HG03045 (cell line): ENCODE data around the gene ACTG1.

Source experiments
- ATAC-seq: cut with Tn5 transposase; IDR thresholded peaks from one replicate; pipeline ENCODE4 v1.9.1; 2021; ENCODE audit warnings: mild to moderate bottlenecking, moderate library complexity; ENCODE audit not compliant: unreplicated experiment

The ACTG1 gene

DNA sequence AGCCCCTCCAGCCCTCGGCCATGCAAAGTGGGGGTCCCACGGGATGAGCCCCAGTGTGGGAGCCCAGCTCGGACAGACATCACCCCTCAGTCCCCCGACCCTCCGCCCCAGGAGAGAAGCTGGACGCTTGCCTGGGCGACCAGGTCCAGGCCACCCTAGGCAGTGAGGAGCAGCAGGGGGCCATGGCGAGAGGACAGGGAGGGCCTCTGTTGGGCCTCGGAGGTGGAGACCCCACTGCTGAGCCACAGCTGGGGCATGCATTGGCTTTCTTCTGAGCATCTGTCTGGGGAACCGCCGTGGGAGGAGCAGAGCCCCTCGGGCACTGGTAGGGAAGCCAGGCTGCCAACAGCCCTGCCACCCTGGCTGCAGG lies 13.0 kb downstream of the ACTG1 start:
- ATAC-seq, result no peak

DNA sequence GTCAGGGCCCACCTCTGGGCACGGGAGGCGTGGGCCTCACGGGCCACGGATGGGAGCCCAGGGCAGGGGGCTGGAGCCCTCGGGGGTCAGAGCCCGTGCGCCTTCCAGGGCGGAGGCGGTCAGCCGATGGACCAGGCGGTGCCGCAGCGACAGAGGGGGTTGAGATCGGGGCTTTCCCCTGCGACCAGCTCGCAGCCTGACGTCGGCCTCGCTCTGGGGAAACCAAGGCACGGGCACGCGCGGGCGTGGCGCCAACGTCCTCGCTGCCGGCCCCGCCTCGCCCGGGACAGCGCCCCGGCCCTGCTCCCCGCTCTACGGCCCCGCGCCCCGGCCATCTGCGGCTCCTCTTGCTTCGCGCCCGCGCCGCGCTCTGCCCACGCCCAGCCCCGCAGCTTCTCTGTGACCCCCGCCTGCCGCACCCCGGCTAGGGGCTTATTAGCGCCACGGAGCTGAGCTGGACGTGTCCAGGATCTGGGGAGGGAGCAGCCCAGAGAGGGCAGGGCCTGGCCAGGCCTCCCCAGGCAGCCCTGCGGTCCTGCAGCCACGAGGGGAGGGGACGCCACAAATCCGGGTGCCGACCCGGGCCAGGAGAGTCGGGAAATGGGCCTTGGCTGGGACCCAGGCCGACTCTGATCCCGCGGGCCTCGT lies 13.5 kb downstream of the ACTG1 start:
- ATAC-seq, result no peak

DNA sequence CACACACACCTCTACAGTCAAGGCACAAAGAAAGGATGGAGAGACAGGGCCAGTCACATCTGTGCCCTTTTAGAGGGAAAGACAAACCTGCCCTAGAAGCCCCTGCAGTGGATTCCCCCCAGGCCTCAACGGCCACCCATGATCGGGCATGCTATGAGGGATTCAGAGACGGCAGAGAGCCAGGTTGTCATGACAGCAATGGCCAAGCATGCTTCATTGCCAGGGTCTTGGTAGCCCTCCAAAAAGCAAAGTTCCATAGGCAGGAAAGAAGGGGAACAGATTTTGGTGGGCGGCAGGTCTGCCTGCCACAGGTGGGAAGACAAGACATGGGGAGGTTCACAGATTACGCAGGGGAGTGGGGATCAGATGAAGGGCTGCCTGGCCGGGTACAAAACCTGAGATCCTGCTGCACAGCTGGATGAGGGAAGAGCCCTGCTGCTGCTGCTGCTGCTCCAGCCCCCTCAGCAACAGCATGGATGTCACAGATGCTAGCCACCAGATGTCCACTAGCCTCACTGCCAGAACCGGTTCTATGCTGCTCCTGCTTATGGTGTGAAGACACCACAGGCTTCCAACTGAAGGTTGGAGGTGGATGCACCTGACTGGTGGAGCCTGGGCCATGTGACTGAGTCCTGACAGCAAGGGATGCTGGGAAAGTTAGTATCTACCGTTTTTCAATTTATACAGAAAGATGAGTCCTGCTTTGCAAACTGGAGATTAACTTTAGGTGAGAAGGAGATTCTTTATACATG lies 17.8 kb downstream of the ACTG1 start:
- ATAC-seq, result no peak

DNA sequence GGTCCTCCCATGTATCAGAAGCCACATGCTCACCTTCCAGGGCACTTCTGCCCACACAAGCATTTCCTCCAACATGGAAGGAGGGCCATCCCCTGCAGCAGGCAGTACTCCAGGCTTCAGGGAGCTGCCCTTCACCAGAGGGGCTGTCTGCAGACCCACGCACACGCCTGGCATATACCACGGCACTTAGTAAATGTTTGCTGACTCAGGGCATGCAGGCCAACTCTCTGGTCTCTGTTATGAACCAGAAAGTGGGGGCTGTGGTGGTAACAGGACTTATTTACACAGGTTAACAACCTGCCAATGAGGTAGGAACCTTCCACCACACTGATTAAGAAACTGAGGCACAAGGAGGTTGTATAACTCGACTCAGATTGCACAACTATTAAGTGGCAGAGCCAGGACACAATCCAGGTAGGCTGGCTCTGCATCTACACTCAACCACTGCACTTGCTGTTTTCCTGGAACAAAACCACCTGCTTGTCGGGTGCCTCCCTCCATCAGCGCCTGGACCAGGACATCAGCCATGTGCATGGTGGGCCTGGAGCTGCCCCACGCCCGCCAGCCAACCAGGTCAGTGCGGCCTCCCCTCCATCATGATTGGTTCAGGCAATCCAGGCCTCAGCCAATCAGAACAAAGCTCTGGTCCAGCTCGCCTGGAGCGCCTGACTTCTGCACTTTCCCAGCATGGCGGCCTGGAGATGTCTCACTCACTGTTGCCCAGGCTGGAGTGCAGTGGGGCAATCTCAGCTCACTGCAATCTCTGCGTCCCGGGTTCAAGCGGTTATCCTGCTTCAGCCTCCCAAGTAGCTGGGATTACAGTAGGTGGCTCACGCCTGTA lies 19.2 kb downstream of the ACTG1 start:
- ATAC-seq, result no peak

DNA sequence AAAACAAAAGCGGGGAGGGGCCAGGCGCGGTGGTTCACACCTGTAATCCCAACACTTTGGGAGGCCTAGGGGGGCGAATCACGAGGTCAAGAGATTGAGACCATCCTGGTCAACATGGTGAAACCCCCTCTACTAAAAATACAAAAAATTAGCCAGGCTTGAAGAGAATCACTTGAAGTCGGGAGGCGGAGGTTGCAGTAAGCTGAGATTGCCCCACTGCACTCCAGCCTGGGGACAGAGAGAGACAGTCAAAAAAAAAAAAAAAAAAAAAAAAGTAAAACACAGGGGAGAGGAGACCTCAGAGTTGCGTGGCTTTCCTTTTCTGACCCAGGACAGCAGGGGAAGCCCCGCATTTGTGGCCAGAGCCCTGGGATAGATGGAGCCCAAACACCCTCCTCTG lies 19.9 kb downstream of the ACTG1 start:
- ATAC-seq, result no peak

DNA sequence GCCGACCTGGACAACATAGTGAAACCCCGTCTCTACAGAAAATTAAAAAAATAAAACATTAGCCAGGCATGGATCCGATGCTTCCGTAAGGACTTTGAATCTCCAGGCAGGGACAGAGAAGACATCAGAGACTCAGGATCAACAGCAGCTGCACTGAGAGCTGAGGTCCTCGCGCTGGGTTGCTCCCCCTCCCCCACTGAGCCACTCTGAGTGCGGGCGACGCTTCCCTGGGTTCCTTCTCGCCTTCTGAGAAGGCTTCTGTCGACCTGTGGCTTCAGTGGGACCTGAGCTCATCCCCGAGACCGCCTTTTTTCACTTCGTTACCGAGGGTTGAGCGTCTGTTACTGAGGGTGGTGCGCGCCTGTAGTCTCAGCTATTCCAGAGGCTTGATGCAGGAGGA lies 20.4 kb downstream of the ACTG1 start:
- no peak for ATAC-seq

DNA sequence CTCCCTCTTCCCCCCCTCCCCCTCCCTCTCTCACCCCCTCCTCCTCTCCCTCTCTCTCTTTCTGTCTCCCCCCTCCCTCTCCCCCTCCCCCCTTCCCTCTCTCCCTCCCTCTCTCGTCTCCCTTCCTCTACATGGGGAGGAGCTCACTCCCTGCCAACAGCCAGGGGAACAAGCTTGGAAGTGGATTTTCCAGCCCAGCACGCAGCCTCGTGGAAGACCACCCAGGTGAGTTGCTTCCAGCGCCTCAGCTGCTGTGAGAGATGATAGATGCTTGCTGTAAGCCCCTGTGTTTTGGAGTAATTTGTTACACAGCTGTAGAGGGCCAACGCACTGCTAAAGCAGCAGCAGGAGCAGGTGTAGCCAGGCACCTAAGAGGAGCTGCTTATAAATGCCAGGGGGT lies 20.8 kb downstream of the ACTG1 start:
- no peak for ATAC-seq

DNA sequence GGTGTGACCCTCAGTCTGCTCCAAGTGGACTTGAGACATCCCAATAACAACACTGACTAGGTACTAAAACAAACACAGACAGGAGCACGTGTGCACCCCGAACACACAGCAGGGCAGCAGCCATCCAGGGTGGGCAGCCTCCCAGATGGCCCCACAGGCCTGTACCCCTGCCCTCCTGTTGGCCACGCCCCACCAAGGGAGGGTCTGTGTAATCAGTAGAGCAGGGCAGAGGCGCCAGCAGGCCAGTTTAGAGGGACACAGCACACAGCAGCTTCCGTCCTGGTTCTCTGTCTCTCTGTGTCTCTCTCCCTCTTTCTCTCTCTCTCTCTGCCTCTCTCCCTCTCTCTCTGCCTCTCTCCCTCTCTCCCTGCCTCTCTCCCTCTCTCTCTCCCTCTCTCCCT lies 21.4 kb downstream of the ACTG1 start:
- no peak for ATAC-seq

DNA sequence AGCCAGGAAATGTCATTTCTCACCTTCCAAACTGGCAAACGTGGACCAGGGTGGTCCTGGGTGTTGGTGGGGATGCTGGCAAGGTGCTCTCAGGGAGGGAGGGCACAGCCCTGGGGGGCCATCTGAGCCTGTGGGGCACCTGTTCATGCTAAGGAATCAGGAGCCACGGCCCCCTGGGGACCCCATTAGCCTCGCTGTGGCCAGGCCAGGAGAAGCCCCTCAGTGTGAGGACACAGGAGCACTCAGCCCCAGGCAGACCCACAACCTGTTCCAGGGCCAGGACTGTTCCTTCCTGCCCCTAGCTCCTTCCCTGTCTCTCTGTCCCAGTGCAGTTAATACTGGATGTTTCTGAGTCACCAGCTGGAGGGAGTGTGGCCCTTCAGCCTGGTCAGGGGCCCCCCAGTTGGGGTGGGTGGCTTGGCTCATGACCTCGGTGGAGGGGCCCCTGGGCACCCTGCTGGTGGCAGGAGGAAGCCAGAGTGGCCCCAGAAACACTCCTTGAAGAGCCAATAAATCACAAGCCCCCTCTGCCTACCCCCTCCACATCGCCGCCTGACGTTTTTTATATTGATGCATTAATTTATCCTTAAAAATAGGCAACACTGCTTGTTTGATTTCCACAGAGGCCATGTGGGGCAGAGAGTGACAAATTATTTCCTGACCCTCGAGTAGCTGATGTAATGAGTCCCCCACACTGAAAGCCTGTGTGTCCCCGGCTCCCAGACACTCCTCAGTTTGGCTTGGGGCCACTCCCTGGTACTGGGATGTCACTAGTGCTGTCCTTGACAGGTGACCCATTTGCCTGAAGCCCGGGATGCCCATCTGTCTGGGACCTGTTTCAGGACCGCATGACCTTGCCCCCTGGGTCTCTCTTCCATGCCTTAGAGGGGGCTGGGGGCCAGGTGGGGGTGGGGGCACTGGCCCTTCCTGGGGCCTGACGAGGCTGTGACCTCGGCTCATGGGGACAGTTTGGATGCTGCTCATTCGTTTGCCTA lies 22.3 kb downstream of the ACTG1 start:
- ATAC-seq, result no peak

DNA sequence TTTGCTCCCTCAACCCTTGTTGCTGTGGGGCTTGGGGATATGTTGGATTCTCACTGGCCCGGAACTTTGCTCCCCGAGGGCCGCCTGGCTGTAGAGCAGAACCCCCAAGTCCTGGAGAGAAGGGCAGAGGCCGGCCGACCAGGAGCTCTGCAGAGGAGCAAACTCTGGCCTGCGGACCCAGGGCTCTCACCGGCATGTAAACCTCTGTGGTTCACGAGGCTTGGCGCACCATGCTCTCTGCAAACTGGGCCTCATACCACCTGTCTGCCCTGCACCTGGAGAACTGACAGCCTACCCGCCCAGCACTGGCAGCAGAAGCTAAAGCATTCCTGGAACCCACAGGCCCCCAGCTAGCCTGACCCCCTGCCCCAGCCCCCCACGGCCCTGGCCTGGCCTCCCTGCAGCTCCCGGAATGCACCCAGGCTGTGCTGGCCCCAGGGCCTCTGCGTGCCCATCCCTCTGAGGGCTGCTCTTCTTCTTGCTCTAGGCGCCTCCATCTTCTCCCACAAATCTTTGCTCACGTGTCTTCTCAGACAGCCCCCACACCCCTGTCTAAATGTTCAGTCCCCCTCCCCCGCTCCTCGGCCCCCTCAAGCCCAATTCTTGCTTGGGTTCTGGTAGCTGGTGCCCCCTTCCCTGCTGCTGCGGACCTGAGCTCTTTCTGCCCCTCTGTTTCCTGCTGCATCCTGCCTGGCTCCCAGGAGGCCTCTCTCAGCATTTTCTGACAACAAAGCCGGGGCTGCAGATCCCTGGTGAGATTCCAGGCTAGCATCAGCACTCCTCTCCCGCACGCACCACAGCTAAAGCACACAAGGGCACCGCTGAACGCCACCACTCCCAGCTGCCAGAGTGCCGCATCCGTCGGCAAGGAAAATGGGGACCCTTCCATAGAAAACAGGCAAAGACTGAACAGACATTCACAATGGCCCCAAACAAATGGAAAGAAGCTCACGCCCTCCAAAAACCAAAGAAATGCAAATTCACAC lies 23.3 kb downstream of the ACTG1 start:
- no peak for ATAC-seq

DNA sequence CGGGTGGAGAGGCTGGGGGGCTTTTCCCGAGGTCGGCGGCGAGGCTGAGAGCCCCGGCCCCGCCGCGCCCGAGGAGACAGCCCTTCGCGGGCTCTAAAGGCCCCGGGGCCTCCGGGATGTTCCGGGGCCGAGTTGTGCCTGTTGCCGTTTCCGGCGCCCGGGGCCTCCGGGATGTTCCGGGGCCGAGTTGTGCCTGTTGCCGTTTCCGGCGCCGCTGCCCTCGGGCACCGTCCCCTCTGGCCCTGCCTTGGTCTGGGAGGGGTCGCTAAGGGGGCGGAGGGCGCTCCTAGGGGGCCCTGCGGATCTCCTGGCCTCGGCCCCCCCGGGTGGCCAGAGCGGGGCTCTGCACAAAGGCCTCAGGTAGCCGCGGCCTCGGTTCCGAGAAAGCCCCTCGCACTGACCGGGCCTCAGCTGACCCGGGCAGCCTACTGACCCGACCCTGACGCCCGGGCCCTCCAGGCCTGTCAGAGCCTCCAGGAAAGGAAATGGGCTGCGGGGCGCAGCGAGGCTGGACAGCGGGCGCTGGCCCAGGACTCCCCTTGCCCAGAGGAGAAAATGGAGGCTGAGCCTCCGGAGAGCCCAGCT lies 24.2 kb downstream of the ACTG1 start:
- peak; percentile 21 for ATAC-seq

DNA sequence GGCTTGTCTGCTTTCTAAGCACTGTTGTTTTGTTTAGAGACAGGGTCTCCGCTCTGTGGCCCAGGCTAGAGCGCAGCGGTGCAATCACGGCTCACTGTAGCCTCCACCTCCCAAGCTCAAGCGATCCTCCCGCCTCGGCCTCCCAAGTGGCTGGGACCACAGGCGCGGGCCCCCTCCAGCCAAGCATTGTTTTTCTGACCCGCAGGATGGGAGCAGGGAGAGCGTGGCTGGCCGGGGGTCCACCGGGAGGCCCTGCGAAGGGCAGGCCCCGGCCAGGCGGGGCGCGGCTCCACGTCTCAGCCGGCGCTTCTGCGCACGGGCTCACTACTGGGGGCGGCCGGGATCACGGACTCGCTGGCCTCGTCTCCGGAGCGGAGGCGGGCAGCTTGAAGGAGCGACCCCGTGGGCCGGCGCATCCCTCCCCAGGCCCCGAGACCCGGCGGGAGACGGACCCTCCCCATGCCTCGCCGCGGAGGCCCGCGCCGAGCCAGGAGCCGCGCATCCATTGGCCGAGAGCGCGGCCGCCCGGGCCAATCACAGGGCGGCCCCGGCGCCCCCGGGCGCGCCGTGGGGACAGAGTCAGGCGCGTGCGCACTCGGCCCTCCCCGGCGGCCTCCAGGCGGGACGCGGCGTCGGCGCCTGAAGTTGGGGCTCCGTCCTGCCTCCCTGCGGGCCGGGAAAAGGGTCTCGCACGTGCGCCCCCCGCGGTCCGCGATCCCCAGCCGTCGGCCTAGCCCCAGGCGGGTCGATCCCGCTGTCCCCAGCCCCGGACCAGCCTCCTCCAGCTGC lies 24.9 kb downstream of the ACTG1 start:
- peak; percentile 64 for ATAC-seq

DNA sequence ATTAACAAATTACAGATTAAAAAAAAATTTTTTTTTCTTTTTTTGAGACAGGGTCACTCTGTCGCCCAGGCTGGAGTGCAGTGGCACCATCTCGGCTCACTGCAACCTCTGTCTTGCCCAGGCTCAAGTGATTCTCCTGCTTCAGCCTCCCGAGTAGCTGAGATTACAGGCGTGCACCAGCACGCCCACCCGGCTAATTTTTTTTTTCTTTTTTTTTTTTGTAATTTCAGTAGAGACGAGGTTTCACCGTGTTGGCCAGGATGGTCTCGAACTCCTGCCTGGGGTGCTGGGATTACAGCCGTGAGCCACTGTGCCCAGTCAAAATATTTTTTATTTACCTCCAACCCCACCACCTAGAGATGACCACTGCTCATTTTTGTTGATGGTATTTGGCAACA lies 25.5 kb downstream of the ACTG1 start:
- ATAC-seq, result no peak

DNA sequence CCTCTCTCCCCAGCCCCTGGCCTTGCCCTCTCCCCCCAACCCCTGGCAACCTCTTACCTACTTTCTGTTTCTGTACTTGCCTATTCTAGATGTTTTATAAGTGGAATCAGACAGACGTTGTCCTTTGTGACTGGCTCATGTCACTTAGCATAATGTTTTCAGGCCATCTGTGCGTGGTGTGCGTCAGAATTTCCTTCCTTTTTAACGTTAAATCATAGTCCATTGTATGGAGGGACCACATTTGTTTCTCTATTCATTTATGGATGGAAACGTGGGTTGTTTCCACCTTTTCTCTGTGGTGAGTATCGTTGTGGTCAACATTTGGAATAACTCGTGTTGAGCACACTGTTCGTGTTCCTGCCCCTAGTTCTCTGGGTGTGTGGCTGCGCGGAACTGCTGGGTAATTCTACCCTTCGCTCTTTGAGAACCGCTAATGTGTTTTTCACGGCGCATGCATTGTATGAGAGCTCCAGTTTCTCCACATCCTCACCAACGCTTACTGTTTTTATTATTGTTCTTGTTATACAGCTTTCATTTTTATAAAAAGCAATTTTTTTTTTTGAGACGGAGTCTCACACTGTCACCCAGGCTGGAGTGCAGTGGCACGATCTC lies 26.3 kb downstream of the ACTG1 start:
- ATAC-seq, result no peak

DNA sequence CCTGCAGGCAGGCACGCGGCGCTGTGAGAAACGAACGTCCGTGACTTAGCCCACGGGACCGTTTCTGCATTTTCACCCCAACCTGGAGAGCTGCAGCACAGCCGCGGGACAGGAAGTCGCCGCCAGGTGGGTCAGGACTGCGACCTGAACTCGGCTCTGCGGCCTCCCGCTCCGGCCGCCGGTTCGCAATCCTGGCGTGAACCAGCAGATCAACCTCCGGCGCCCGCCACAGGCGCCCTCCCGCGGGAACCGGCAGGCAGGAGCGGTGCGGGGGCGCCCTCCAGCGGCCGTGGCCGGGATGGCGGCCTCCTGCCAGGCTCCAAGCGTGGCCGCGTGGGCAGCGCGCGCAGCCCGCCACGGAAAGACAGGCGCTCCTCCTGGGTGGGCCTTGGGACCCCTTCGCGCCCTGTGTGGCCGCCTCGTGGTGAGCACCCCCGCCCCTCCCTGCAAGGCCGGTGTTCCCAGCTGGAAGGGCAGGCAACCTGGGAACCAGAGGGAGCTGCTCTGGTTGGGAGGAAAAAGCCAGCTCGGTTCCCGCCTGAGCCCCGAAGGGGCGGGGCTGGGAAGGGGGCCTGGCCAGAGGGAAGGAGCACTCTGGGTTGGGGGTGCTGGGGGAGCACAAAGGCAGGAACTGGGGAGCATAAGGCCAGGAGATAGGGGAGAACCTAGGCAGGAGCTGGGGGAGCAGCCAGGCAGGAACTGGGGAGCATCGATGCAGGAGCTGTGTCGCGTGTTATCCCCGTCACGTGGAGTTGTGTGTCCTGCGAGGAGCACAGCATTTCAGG lies 28.2 kb downstream of the ACTG1 start:
- ATAC-seq, result peak; percentile 54

DNA sequence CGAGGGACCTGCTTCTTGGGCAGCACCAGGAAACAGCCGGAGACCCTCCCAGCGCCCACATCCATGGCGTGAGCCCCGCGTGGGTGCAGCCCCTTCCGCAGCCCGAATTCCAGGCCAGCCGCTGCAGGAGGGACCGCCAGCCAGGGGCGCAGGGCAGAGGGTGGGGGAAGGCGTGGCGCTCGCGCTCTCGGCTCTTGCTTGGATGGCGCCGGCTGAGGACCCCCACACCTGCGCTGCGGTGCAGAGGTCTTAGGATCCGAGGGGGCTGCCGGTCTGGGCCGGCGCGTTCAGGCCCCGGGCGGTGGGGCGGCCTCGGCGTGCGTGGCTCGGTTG lies 28.8 kb downstream of the ACTG1 start:
- ATAC-seq, result no peak
